ENCODE measurements around the gene FRYL.

FRYL gene

DNA sequence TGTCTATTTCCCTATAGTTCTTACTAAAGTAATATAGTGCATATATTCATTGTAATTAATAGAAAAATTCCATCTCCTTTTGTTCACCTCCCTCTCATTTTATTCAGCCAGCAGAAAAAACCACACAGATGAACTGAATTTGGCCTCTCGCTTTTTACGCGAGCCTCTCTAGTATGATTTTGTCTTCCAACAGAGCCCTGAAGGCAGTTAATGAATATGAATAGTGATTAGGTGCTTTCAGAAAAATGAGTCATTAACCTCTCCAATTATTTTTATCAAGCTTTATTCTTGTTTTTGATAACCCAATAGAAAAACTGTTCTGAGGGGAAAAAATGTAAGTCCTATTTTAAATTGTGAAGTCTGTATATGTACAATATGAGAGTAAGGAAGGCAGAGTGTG, 215.9 kb downstream of the FRYL start:
- TF ChIP-seq CEBPB (IDR thresholded peaks at IDR 0.05) (no peak), TEAD4 (IDR thresholded peaks at IDR 0.05) (no peak), TAF1 (IDR thresholded peaks at IDR 0.05; ENCODE audit: low read depth) (no peak)

DNA sequence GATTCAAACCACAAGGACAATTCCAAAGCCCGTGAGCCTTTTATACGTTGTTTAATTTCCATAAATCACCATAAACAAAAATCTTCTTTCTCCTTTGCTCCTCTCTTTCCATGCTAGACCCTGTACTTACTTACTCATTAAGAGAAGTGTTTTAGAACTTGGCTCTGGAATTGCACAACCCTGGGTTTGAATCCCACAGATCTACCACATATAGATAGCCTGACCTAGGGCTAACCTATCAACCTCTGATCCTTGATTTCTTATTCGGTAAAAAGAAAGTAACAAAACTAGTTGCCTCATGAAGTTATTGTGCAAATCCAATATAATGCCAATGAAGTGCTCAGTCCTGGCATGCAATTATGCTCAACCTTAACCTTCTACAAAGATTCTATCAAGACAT, 221.3 kb downstream of the FRYL start:
- TF ChIP-seq TEAD4 (IDR thresholded peaks at IDR 0.05) = no peak
- TF ChIP-seq, protein P1, sequence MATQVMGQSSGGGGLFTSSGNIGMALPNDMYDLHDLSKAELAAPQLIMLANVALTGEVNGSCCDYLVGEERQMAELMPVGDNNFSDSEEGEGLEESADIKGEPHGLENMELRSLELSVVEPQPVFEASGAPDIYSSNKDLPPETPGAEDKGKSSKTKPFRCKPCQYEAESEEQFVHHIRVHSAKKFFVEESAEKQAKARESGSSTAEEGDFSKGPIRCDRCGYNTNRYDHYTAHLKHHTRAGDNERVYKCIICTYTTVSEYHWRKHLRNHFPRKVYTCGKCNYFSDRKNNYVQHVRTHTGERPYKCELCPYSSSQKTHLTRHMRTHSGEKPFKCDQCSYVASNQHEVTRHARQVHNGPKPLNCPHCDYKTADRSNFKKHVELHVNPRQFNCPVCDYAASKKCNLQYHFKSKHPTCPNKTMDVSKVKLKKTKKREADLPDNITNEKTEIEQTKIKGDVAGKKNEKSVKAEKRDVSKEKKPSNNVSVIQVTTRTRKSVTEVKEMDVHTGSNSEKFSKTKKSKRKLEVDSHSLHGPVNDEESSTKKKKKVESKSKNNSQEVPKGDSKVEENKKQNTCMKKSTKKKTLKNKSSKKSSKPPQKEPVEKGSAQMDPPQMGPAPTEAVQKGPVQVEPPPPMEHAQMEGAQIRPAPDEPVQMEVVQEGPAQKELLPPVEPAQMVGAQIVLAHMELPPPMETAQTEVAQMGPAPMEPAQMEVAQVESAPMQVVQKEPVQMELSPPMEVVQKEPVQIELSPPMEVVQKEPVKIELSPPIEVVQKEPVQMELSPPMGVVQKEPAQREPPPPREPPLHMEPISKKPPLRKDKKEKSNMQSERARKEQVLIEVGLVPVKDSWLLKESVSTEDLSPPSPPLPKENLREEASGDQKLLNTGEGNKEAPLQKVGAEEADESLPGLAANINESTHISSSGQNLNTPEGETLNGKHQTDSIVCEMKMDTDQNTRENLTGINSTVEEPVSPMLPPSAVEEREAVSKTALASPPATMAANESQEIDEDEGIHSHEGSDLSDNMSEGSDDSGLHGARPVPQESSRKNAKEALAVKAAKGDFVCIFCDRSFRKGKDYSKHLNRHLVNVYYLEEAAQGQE (IDR thresholded peaks at IDR 0.05; ENCODE audit: low read depth) = no peak

DNA sequence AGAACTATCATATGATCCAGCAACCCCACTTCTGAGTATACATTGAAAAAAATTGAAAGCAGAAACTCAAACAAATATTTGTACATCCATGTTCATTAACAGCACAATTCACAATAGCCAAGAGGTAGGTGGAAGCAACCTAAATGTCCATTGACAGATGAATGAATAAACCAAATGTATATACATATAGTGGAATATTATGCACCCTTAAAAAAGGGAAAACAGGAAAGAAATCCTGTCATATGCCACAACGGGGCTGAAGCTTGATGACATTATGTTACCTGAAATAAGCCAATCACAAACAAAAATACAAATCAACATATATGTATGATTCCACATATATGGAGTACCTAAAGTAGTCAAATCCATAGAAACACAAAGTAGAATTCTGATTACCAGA, 222.1 kb downstream of the FRYL start:
- no peak for TF ChIP-seq YY1 (IDR thresholded peaks at IDR 0.05; ENCODE audit: low read depth)
- TF ChIP-seq TEAD4 (IDR thresholded peaks at IDR 0.05) = no peak
- TF ChIP-seq CEBPB (IDR thresholded peaks at IDR 0.05) = no peak
- no peak for TF ChIP-seq EP300 (IDR thresholded peaks at IDR 0.05; ENCODE audit: borderline replicate concordance)
- TF ChIP-seq TAF1 (IDR thresholded peaks at IDR 0.05; ENCODE audit: low read depth) = no peak
- TF ChIP-seq TCF12 (IDR thresholded peaks at IDR 0.05; ENCODE audit: low read depth) = no peak
- no peak for TF ChIP-seq ZBTB7A (IDR thresholded peaks at IDR 0.05; ENCODE audit: low read depth)

DNA sequence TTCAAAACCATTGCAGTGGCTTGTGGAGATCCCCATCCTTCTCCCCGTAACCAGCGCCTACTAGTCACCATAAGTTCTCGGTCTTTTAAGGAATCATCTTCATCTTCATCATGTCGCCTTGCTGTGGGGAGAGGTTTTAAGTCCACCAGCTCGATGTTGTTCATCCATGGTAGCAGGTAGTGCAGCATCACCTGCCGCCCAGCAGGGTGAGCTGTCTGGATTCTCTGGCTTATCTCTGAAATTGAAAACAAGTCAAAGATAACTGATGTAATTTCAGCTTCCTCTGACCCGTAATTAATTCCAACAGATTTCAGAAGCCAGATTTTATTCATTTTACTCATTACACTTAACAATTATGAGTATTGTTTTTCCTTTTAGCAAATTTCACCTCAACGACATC, 222.6 kb downstream of the FRYL start:
- TF ChIP-seq EGR1 (IDR thresholded peaks at IDR 0.05) (no peak), TAF1 (IDR thresholded peaks at IDR 0.05; ENCODE audit: low read depth) (no peak), CREB1 (IDR thresholded peaks at IDR 0.05; ENCODE audit: low read depth) (no peak), EP300 (IDR thresholded peaks at IDR 0.05; ENCODE audit: borderline replicate concordance) (no peak), NFIC (IDR thresholded peaks at IDR 0.05) (no peak), CEBPB (IDR thresholded peaks at IDR 0.05) (no peak), TEAD4 (IDR thresholded peaks at IDR 0.05) (no peak), TCF12 (IDR thresholded peaks at IDR 0.05; ENCODE audit: low read depth) (no peak), RAD21 (IDR thresholded peaks at IDR 0.05; ENCODE audit: low read depth) (no peak)
- TF ChIP-seq, protein P2, sequence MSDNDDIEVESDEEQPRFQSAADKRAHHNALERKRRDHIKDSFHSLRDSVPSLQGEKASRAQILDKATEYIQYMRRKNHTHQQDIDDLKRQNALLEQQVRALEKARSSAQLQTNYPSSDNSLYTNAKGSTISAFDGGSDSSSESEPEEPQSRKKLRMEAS (IDR thresholded peaks at IDR 0.05) = no peak
- TF ChIP-seq, protein P3, sequence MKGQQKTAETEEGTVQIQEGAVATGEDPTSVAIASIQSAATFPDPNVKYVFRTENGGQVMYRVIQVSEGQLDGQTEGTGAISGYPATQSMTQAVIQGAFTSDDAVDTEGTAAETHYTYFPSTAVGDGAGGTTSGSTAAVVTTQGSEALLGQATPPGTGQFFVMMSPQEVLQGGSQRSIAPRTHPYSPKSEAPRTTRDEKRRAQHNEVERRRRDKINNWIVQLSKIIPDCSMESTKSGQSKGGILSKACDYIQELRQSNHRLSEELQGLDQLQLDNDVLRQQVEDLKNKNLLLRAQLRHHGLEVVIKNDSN (IDR thresholded peaks at IDR 0.05) = no peak
- TF ChIP-seq, protein P1 (IDR thresholded peaks at IDR 0.05; ENCODE audit: low read depth) = no peak

DNA sequence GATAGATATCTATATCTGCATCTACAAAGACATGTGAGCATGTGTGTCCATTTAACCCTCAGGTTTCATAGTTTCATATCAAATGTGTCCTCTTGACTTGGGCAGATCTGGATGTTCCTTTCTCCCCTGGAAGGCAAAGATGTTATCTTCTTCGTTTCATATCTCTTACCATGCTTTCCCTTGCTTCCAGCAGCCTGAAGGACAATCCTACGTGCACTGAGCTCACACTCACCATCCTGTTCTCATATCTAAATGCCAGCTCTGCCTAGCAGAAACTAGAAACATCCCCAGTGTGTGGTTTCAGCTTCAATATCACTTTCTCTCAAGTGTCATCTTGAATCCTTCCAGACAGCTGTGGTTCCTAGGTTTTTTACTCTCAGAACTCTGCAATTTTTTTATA, 223.8 kb downstream of the FRYL start:
- TF ChIP-seq TAF1 (IDR thresholded peaks at IDR 0.05; ENCODE audit: low read depth) (no peak), YY1 (IDR thresholded peaks at IDR 0.05; ENCODE audit: low read depth) (no peak), ZBTB7A (IDR thresholded peaks at IDR 0.05; ENCODE audit: low read depth) (no peak), TEAD4 (IDR thresholded peaks at IDR 0.05) (no peak), NFIC (IDR thresholded peaks at IDR 0.05) (no peak), RAD21 (IDR thresholded peaks at IDR 0.05; ENCODE audit: low read depth) (no peak), FOXM1 (IDR thresholded peaks at IDR 0.05; ENCODE audit: borderline replicate concordance, low read depth) (no peak), CREB1 (IDR thresholded peaks at IDR 0.05; ENCODE audit: low read depth) (no peak), EGR1 (IDR thresholded peaks at IDR 0.05) (no peak), TCF12 (IDR thresholded peaks at IDR 0.05; ENCODE audit: low read depth) (no peak), CEBPB (IDR thresholded peaks at IDR 0.05) (no peak), EP300 (IDR thresholded peaks at IDR 0.05; ENCODE audit: borderline replicate concordance) (no peak)
- TF ChIP-seq, protein P3 (IDR thresholded peaks at IDR 0.05) = no peak
- TF ChIP-seq, protein P1 (IDR thresholded peaks at IDR 0.05; ENCODE audit: low read depth) = no peak
- TF ChIP-seq, protein P2 (IDR thresholded peaks at IDR 0.05) = no peak
